ENCODE measurements around the gene ALOX5.

Gene ALOX5

DNA sequence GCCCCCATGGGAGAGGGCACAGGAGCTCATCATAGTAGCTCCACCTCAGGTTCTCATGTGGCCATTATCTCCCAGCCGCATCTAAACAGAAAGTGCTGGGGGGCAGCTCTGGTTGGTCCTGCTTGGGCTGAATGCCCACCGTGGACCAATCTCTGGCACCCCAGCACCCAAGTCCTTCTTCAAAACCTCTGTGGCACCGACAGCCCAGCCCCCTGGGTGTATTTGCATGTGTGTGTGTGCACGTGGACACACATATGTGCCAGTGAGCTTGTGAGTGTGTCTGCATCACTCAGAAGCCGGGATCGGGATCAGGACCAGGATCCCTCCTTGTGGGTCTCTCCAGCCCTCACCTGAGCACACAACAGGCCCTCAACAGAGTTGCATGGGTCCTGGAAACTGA lies 68.2 kb downstream of the ALOX5 start:
- TF ChIP-seq, protein P1, sequence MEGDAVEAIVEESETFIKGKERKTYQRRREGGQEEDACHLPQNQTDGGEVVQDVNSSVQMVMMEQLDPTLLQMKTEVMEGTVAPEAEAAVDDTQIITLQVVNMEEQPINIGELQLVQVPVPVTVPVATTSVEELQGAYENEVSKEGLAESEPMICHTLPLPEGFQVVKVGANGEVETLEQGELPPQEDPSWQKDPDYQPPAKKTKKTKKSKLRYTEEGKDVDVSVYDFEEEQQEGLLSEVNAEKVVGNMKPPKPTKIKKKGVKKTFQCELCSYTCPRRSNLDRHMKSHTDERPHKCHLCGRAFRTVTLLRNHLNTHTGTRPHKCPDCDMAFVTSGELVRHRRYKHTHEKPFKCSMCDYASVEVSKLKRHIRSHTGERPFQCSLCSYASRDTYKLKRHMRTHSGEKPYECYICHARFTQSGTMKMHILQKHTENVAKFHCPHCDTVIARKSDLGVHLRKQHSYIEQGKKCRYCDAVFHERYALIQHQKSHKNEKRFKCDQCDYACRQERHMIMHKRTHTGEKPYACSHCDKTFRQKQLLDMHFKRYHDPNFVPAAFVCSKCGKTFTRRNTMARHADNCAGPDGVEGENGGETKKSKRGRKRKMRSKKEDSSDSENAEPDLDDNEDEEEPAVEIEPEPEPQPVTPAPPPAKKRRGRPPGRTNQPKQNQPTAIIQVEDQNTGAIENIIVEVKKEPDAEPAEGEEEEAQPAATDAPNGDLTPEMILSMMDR (IDR thresholded peaks at IDR 0.05; ENCODE audit: control insufficient read depth, insufficient read depth, low read depth, low read length, missing control alignments), result no peak
- DNase-seq (ENCODE audit: low read depth), result no peak
- no peak overlapping the region for H3K4me3 ChIP-seq (ENCODE audit: control insufficient read depth, low read depth, low read length)

DNA sequence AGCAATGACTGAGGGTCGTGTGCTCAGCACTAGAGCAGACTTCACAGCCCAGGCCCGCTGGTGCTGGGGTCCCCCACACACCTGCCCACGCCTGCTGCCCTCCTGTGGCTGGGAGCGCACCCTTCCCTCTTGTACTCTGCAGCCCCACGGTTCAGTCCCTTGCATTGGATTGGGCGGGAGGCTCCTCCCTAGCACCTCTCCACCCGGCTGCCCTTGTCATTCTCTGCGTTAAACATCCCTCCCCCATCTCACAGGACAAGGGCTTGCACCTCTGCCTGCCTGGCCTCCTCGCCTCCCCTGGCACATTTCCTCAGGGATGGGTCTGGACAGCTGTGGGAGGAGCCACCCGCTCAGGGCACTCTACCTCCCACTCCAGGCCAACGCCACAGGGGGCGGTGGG lies 68.6 kb downstream of the ALOX5 start:
- TF ChIP-seq, protein P1 (IDR thresholded peaks at IDR 0.05; ENCODE audit: control insufficient read depth, insufficient read depth, low read depth, low read length, missing control alignments), result no peak
- H3K4me3 ChIP-seq (ENCODE audit: control insufficient read depth, low read depth, low read length), result no peak overlapping the region
- DNase-seq (ENCODE audit: low read depth), result no peak

DNA sequence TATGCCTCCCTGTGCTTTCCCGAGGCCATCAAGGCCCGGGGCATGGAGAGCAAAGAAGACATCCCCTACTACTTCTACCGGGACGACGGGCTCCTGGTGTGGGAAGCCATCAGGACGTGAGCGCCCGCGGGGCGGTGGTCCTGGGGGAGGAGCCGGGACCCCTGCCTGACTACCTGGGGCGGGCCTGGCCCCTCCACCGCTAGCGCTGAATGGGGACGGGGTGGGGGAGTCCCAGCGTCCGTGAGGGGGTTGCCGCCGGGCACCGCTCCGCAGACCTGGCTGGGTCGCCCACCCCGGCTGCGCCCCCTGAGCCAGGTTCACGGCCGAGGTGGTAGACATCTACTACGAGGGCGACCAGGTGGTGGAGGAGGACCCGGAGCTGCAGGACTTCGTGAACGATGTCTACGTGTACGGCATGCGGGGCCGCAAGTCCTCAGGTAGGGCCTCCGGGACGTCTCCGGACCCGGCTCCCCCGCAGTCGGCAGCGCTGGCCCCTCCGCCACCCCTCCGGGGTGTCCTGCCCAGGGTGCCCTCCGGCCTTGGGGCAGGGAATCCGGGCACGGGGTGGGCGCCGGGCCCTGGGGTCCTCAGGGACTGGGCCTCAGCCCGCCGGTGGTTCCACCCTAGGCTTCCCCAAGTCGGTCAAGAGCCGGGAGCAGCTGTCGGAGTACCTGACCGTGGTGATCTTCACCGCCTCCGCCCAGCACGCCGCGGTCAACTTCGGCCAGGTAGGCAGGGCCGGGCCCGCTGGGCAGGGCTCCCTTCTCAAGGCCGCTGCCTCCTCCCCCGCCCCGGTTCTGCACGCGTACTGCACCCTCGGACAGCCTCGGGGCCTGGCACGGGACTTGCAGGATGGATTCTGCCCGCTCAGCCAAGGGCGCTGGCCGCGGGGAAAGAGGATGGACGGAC lies 69.3 kb downstream of the ALOX5 start:
- TF ChIP-seq, protein P1 (IDR thresholded peaks at IDR 0.05; ENCODE audit: control insufficient read depth, insufficient read depth, low read depth, low read length, missing control alignments), result no peak
- H3K4me3 ChIP-seq (ENCODE audit: control insufficient read depth, low read depth, low read length), result no peak overlapping the region
- no peak for DNase-seq (ENCODE audit: low read depth)

DNA sequence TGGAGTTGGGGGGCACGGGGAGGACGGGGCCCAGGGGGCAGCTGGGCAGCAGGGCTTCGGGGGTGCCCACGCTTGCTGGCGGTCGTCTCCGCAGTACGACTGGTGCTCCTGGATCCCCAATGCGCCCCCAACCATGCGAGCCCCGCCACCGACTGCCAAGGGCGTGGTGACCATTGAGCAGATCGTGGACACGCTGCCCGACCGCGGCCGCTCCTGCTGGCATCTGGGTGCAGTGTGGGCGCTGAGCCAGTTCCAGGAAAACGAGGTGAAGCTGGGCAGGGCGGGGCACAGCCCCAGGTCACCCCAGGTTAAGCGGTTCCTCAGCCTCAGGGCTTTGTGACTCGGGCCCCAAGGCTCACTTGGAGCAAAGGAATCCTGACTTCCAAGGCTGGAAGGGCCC lies 70.0 kb downstream of the ALOX5 start:
- H3K4me3 ChIP-seq (ENCODE audit: control insufficient read depth, low read depth, low read length), result no peak overlapping the region
- TF ChIP-seq, protein P1 (IDR thresholded peaks at IDR 0.05; ENCODE audit: control insufficient read depth, insufficient read depth, low read depth, low read length, missing control alignments), result no peak
- no peak for DNase-seq (ENCODE audit: low read depth)

DNA sequence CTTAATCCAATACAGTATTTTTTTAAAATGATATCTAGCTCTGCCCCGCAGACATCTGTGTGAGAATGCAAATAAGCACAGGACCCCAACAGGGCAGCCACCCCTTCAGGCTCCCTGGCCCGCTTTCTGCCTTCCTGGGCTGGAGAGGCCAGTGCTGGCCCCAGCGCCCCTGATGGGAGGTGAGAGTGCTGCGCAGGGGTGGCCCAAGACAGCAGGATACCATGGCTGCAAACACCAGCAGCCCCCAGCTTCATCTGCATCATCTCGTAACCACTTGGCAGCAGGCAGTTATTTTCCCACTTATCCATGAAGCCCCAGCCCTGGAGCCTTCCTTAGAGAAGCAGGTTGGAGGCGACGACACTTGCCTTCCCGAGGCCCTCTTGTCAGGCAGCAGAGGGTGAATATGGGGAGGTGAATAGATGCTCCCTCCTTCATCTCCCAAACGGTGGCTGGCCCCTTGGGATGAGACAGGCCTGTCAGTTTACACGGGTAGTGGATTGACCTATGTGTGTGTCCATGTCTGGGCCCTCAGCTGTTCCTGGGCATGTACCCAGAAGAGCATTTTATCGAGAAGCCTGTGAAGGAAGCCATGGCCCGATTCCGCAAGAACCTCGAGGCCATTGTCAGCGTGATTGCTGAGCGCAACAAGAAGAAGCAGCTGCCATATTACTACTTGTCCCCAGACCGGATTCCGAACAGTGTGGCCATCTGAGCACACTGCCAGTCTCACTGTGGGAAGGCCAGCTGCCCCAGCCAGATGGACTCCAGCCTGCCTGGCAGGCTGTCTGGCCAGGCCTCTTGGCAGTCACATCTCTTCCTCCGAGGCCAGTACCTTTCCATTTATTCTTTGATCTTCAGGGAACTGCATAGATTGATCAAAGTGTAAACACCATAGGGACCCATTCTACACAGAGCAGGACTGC lies 71.2 kb downstream of the ALOX5 start:
- H3K4me3 ChIP-seq (ENCODE audit: control insufficient read depth, low read depth, low read length), result no peak overlapping the region
- no peak for DNase-seq (ENCODE audit: low read depth)
- TF ChIP-seq, protein P1 (IDR thresholded peaks at IDR 0.05; ENCODE audit: control insufficient read depth, insufficient read depth, low read depth, low read length, missing control alignments), result no peak

DNA sequence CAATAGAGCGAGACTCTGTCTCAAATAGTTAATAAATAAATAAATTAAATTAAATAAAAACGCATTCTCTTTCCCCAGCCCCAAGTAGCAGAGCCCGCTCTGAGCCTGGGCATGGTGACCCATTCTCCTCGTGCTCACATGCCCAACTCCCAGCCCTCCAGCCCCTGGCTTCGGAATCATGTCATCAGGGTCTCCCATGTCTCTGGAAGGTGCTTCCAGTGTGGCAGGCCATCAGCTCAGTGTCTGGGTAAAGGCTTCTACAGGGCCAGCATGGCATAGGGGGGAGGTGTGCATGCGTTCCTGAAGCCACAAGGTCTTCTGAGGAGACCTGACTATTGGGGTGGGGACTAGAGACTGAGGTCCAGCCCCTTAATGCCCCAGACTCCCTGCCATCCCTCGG lies 72.8 kb downstream of the ALOX5 start:
- no peak for DNase-seq (ENCODE audit: low read depth)
- no peak overlapping the region for H3K4me3 ChIP-seq (ENCODE audit: control insufficient read depth, low read depth, low read length)
- TF ChIP-seq, protein P1 (IDR thresholded peaks at IDR 0.05; ENCODE audit: control insufficient read depth, insufficient read depth, low read depth, low read length, missing control alignments), result no peak
